GM19193 (cell line): ENCODE data around the gene ARHGEF28.

ENCODE experiments used
- POLR2A ChIP-seq: IDR thresholded peaks from 4 replicates; pipeline ENCODE4 v1.6.1; 2011; ENCODE audit not compliant: insufficient read depth, insufficient read length; ENCODE audit errors: extremely low read depth

ARHGEF28 gene

DNA sequence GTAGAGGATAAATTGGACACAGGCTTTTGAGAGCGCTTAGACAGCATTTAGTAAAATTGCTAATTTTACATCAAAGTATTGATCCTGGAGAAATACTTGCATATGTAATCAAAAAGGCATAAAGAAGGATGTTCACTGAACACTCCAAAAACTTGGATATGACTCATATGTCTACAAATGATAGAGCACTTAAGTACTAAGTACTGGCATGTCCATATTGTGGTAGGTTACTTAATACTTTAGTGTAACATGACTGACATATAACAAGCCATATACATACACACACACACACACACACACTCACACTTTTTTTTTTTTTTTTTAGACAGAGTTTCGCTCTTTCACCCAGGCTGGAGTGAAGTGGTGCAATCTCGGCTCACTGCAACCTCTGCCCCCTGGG lies 361.9 kb downstream of the ARHGEF28 start:
- no peak for TF ChIP-seq POLR2A

DNA sequence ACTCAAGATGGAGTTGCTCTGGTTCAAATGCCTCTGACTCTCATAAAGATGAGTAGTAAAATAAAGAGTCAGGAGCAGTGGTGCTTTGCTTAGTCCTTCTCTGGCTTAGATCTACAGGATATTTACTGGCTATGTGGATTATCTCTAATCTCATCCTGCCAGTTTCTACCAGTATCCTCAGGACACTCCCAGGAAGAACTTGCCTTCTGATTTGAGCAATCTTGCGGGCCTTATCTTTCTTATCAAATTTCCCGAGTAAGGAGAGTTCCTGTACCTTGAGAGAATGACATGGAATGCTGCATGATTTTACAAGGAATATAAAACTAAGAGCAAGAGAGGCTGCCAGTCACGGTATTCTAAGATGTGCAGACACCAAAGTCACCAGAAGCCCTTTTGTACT lies 364.0 kb downstream of the ARHGEF28 start:
- no peak for TF ChIP-seq POLR2A
